ENCODE data around the gene RSF1.

- TF ChIP-seq CTCF (optimal IDR thresholded peaks at IDR 0.05 in 1 of 3, IDR thresholded peaks at IDR 0.05 in 1 of 3, conservative IDR thresholded peaks at IDR 0.05 in 1 of 3; ENCODE audit: extremely low read depth in 1 of 3, insufficient read depth in 2 of 3, low read length in 3 of 3) (no peak), EZH2 (IDR thresholded peaks at IDR 0.05; ENCODE audit: low read length) (no peak)
Measured at GRCh38 chr11:77660947-77661346, 159.6 kb downstream of the RSF1 start.
